Measurements from ENCODE around the gene MORN5. TPM values are rescaled to one million over a fixed set of nuclear protein-coding genes. Genes with fewer than 3 reads are reported as not detected.

Gene MORN5
- total and polyA plus RNA-seq, 8 donors = 3.3 to 80.4 (median 13.6) TPM; not detected in 5

DNA sequence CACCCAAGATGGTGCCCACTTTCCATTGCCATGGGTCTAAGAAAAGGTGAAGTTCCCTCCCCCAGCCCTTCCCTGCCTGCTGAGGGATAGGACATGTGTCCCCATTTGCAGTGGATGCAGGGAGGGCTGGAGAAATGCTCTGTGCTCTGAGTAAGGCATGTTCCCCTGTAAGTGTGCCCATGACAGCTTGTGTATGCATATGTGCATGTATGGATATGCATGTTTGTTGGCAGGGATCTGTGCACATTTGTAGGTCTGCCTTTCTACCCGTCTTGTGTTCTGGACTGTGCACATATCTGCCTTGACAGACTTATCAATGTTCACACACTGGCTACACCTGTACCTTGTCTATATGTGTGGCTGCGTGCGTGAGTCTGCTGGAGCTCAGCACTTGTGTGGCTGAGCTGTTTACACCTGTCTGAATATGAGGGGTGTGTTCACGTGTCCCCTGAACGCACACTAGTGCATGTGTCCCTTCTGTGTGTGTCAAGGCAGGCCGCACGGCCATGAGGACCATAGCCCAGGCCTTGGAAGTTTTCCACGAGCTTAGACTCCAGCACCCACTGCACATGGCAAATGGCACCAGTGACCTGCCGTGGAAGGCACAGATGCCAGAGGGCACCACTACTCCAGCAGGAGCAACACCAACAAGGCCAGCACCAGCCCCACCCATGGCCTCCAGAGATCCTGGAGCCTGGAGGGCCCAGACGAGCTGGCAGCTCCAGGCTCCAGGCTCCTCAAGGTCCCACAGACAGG lies 39.2 kb upstream of the MORN5 start:
- Histone ChIP-seq H3K9me3 (no peaks in the 10 kb centered on the region), H3K4me1 (peaks cover 0 to 7% (median 3%) of the 10 kb centered on the region in 4 donors), H3K36me3 (no peaks in the 10 kb centered on the region), H3K4me3 (no peak overlapping the region), H3K27me3 (peaks cover 0 to 19% (median under 1%) of the 10 kb centered on the region in 3 donors), H3K27ac (no peak overlapping the region)
- DNase-seq = no peak
- 71 to 88% (median 75%) methylated on average over 7 to 10 of the region's 10 CpGs for WGBS, 5 donors
- TF ChIP-seq EP300 (IDR thresholded peaks at IDR 0.05) (no peak), POLR2AphosphoS5 (IDR thresholded peaks at IDR 0.05) (no peak)
- TF ChIP-seq, protein P1, sequence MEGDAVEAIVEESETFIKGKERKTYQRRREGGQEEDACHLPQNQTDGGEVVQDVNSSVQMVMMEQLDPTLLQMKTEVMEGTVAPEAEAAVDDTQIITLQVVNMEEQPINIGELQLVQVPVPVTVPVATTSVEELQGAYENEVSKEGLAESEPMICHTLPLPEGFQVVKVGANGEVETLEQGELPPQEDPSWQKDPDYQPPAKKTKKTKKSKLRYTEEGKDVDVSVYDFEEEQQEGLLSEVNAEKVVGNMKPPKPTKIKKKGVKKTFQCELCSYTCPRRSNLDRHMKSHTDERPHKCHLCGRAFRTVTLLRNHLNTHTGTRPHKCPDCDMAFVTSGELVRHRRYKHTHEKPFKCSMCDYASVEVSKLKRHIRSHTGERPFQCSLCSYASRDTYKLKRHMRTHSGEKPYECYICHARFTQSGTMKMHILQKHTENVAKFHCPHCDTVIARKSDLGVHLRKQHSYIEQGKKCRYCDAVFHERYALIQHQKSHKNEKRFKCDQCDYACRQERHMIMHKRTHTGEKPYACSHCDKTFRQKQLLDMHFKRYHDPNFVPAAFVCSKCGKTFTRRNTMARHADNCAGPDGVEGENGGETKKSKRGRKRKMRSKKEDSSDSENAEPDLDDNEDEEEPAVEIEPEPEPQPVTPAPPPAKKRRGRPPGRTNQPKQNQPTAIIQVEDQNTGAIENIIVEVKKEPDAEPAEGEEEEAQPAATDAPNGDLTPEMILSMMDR (IDR thresholded peaks at IDR 0.05) = no peak
- intact Hi-C loops (cut with DNase I; ENCODE audit: low total_unique reads) = loop anchor here (10.0 kb wide), 2 partner anchors 144 to 324 kb away; partner anchors contain the start of genes MRRF and RBM18

DNA sequence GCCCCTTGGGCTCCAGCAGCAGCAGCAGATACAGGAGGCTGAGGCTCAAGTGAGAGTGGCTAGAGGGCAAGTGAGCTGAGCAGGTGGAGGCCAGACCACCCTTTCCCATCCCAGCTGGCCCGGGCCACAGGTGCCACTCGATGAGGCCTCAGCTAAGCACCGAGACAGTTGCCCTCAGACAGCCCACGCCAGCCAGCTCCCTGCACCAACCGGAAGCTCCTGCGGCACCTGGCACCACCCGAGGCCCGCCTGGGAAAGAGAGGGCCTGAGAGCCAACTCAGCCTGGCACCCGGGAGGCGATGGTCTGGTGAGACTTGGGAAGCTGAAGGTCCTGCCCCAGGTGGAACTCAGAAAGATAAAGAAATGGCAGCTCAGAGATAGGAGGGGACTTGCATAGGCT lies 38.3 kb upstream of the MORN5 start:
- Histone ChIP-seq H3K9me3 (no peaks in the 10 kb centered on the region), H3K27ac (no peak overlapping the region), H3K4me3 (no peak overlapping the region), H3K4me1 (peaks cover 7 to 16% (median 12%) of the 10 kb centered on the region in 4 donors), H3K27me3 (peaks cover 0 to 20% (median 9%) of the 10 kb centered on the region in 3 donors), H3K36me3 (no peaks in the 10 kb centered on the region)
- intact Hi-C loops (cut with DNase I; ENCODE audit: low total_unique reads) = loop anchor here (10.0 kb wide), 2 partner anchors 143 to 323 kb away; partner anchors contain the start of genes MRRF and RBM18
- TF ChIP-seq POLR2AphosphoS5 (IDR thresholded peaks at IDR 0.05) (no peak), POLR2A (IDR thresholded peaks at IDR 0.05) (no peak), EP300 (IDR thresholded peaks at IDR 0.05) (no peak)
- TF ChIP-seq, protein P1 (IDR thresholded peaks at IDR 0.05) = no peak
- no peak for DNase-seq
- WGBS, 5 donors = 73 to 87% (median 87%) methylated on average over 6 to 10 of the region's 10 CpGs

DNA sequence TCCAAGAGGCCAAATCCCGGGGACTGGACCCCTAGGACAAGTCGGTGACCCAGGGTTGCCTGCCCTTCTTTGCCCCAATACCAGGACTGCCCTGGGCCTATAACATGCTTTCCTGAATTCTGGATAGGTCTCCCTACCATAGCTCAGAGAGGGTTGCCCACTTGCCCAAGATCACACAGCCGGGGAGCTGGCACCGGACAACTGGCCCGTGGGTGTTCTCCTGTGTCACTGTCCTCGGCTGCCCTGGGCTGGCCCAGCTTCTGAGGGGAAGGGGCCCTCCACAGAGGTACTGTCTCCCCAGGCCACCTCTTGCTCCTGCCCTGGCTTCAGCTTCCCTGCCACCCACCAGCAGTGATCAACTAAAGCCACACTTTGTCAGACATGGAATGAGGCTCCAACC lies 37.8 kb upstream of the MORN5 start:
- intact Hi-C loops (cut with DNase I; ENCODE audit: low total_unique reads) = loop anchor here (10.0 kb wide), 2 partner anchors 143 to 323 kb away; partner anchors contain the start of genes MRRF and RBM18
- no peaks in the 10 kb centered on the region for H3K9me3 ChIP-seq
- TF ChIP-seq POLR2AphosphoS5 (IDR thresholded peaks at IDR 0.05) (no peak), POLR2A (IDR thresholded peaks at IDR 0.05) (no peak), EP300 (IDR thresholded peaks at IDR 0.05) (no peak)
- TF ChIP-seq, protein P1 (IDR thresholded peaks at IDR 0.05) = no peak

DNA sequence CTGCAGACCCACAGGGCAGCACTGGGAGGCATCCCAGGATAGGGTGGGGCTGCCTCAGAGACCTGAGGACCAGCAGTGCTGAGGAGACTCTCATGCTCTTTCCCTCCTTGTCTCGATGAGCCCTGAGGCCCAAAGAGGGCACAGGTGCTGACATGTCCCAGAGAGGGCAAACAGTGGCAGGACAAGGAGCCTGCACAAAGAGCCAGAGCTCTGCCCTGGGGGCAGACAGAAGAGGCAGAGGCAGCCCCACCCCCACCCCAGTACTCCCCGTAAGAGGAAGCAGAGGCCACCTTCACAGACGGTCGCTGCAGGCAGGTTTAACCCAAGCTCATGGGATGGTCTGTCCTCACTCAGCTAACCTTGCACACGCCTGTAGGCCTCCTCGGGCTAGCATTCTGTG lies 37.2 kb upstream of the MORN5 start:
- H3K27ac ChIP-seq = no peak overlapping the region
- 50 to 69% (median 63%) methylated on average over 5 to 6 of the region's 6 CpGs for WGBS, 5 donors
- no peaks in the 10 kb centered on the region for H3K9me3 ChIP-seq
- peaks cover 15 to 26% (median 19%) of the 10 kb centered on the region in 4 donors for H3K4me1 ChIP-seq
- DNase-seq = no peak
- no peak overlapping the region for H3K4me3 ChIP-seq
- intact Hi-C loops (cut with DNase I; ENCODE audit: low total_unique reads) = loop anchor here (10.0 kb wide), 2 partner anchors 142 to 322 kb away; partner anchors contain the start of genes MRRF and RBM18
- H3K36me3 ChIP-seq = no peaks in the 10 kb centered on the region
- peaks cover 0 to 23% (median 20%) of the 10 kb centered on the region in 3 donors for H3K27me3 ChIP-seq
- TF ChIP-seq POLR2AphosphoS5 (IDR thresholded peaks at IDR 0.05) = no peak
- TF ChIP-seq POLR2A (IDR thresholded peaks at IDR 0.05) = no peak
- TF ChIP-seq EP300 (IDR thresholded peaks at IDR 0.05) = no peak
- TF ChIP-seq, protein P1 (IDR thresholded peaks at IDR 0.05) = no peak

More for the DNA sequence above, 37.8 kb upstream of the MORN5 start:
- H3K36me3 ChIP-seq = no peaks in the 10 kb centered on the region
- peaks cover 0 to 20% (median 15%) of the 10 kb centered on the region in 3 donors for H3K27me3 ChIP-seq
- DNase-seq = no peak
- no peak overlapping the region for H3K27ac ChIP-seq
- 92 to 94% (median 93%) methylated on average over 6 of the region's 6 CpGs for WGBS, 5 donors
- H3K4me3 ChIP-seq = no peak overlapping the region
- H3K4me1 ChIP-seq = peaks cover 13 to 21% (median 17%) of the 10 kb centered on the region in 4 donors

All from stomach (tissue), 9 donors.